ENCODE data around the gene ACHE.
"Not testable (repeated sequence)": the region's sequence is repeated elsewhere in the genome, so short reads cannot be mapped to it uniquely, and the experiment has no call there.

DNA sequence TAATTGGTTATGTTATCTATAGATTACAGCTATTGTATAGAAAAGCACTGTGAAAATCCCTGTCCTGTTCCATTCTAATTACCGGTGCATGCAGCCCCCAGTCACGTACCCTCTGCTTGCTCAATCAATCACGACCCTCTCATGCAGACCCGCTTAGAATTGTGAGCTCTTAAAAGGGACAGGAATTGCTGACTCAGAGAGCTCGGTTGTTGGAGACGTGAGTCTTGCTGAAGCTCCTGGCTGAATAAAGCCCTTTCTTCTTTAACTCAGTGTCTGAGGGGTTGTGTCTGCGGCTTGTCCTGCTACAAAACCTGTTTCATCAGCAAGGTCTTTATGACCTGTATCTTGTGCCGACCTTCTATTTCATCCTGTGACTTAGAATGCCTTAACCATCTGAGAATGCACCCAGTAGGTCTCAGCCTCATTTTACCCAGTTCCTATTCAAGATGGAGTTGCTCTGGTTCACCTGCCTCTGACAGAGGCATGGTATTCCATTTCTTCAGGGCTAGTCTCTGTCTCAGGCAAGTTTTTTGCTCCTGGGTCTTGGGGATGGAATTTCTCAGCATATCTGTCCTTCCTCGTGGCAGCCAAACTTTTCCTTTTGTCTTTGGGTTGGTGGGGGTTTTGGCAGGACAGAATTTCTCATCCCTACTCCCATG, 24.2 kb upstream of the ACHE start:
- TF ChIP-seq EZH2 (IDR thresholded peaks at IDR 0.05; ENCODE audit: insufficient read depth, poor library complexity, severe bottlenecking); EZH2phosphoT487 (IDR thresholded peaks at IDR 0.05; ENCODE audit: insufficient read depth, low read depth): not testable (repeated sequence)
